GM23338 (cell line): ENCODE results near the gene EEF2. TPM values are rescaled to one million over a fixed set of nuclear protein-coding genes. Genes with fewer than 3 reads are reported as not detected.

Source experiments
- ATAC-seq: fragments of 200-7000 bp; cut with Tn5 transposase; 3 replicates; pipeline ENCODE4 v1.9.1; 2020
- DNase-seq: peaks from one replicate; pipeline ENCODE4 v3.0.0-alpha.2; 2015; ENCODE audit warnings: low spot score
- H2AFZ ChIP-seq: fragments of 200-600 bp; sonication (generic); 2 replicates; pipeline ENCODE4 v1.8.0; 2016; ENCODE audit warnings: antibody characterized with exemption, mild to moderate bottlenecking, moderate library complexity
- H3F3A ChIP-seq: fragments of 200-600 bp; sonication (generic); replicated peaks from 2 replicates; pipeline ENCODE4 v1.8.0; 2017; ENCODE audit warnings: antibody characterized with exemption, mixed run types, low read depth
- H3K27ac ChIP-seq: fragments of 200-600 bp; sonication (generic); 2 replicates; pipeline ENCODE4 v1.6.1; 2016; ENCODE audit warnings: low read depth
- H3K27me3 ChIP-seq: fragments of 200-600 bp; sonication (generic); 2 replicates; pipeline ENCODE4 v1.8.0; 2016; ENCODE audit warnings: mild to moderate bottlenecking, mixed run types, moderate library complexity; ENCODE audit not compliant: insufficient read depth
- H3K36me3 ChIP-seq: fragments of 200-600 bp; sonication (generic); 2 replicates; pipeline ENCODE4 v1.8.0; 2016; ENCODE audit warnings: mild to moderate bottlenecking; ENCODE audit not compliant: insufficient read depth
- H3K4me1 ChIP-seq: fragments of 200-600 bp; sonication (generic); 2 replicates; pipeline ENCODE4 v1.8.0; 2016; ENCODE audit warnings: mild to moderate bottlenecking, moderate library complexity; ENCODE audit not compliant: insufficient read depth
- H3K4me2 ChIP-seq: fragments of 200-600 bp; sonication (generic); 2 replicates; pipeline ENCODE4 v1.7.1; 2017; ENCODE audit warnings: mixed run types
- H3K4me3 ChIP-seq: fragments of 200-600 bp; sonication (generic); 2 replicates; pipeline ENCODE4 v1.6.1; 2016; ENCODE audit warnings: mixed run types
- H3K79me2 ChIP-seq: fragments of 200-600 bp; sonication (generic); replicated peaks from 2 replicates; pipeline ENCODE4 v1.8.0; 2017; ENCODE audit warnings: mild to moderate bottlenecking; ENCODE audit not compliant: insufficient read depth
- H3K9me2 ChIP-seq: fragments of 200-600 bp; sonication (generic); 2 replicates; pipeline ENCODE4 v1.8.0; 2017; ENCODE audit not compliant: insufficient read depth
- H4K20me1 ChIP-seq: fragments of 200-600 bp; sonication (generic); replicated peaks from 2 replicates; pipeline ENCODE4 v1.8.0; 2017; ENCODE audit warnings: mild to moderate bottlenecking; ENCODE audit not compliant: insufficient read depth
- H3K27ac Mint-ChIP-seq: 2 replicates; pipeline ENCODE4 v1.8.0; 2020; ENCODE audit warnings: inconsistent platforms, mild to moderate bottlenecking, moderate library complexity, mixed read lengths
- H3K27me3 Mint-ChIP-seq: 3 replicates; pipeline ENCODE4 v1.8.0; 2022; ENCODE audit warnings: low read depth, mild to moderate bottlenecking, moderate library complexity, mixed read lengths, inconsistent platforms; ENCODE audit not compliant: insufficient read depth, poor library complexity
- H3K36me3 Mint-ChIP-seq: 3 replicates; pipeline ENCODE4 v1.8.0; 2021; ENCODE audit warnings: low read depth, mild to moderate bottlenecking, inconsistent platforms, moderate library complexity, mixed read lengths
- H3K4me1 Mint-ChIP-seq: 3 replicates; pipeline ENCODE4 v1.8.0; 2020; ENCODE audit warnings: mild to moderate bottlenecking, inconsistent platforms, mixed read lengths
- H3K4me3 Mint-ChIP-seq: 3 replicates; pipeline ENCODE4 v1.8.0; 2021; ENCODE audit warnings: moderate library complexity, mild to moderate bottlenecking, inconsistent platforms, mixed read lengths
- H3K9me3 Mint-ChIP-seq: 3 replicates; pipeline ENCODE4 v1.8.0; 2020; ENCODE audit warnings: moderate library complexity, mild to moderate bottlenecking, inconsistent platforms, mixed read lengths
- CREB1 ChIP-seq: fragments of 250-450 bp; sonication (Bioruptor Pico); IDR thresholded peaks from 2 replicates; pipeline ENCODE4 v1.5.0; 2020; ENCODE audit warnings: low read depth, mild to moderate bottlenecking, moderate library complexity
- EZH2 ChIP-seq: fragments of 200-600 bp; sonication (generic); IDR thresholded peaks from one replicate; pipeline ENCODE4 v1.8.0; 2017; ENCODE audit warnings: antibody characterized with exemption, mild to moderate bottlenecking, low read depth; ENCODE audit not compliant: unreplicated experiment
- EZH2phosphoT487 ChIP-seq: fragments of 200-600 bp; sonication (generic); IDR thresholded peaks from one replicate; pipeline ENCODE4 v1.8.1; 2018; ENCODE audit warnings: antibody characterized with exemption; ENCODE audit not compliant: unreplicated experiment
- JUNB ChIP-seq: IDR thresholded peaks from one replicate; pipeline ENCODE4 v1.6.1; 2016; ENCODE audit warnings: antibody characterized with exemption; ENCODE audit not compliant: unreplicated experiment
- NANOG ChIP-seq: IDR thresholded peaks from 2 replicates; pipeline ENCODE4 v1.6.1; 2016; ENCODE audit warnings: antibody characterized with exemption, borderline replicate concordance
- POLR2AphosphoS5 ChIP-seq: IDR thresholded peaks from 2 replicates; pipeline ENCODE4 v1.6.1; 2016; ENCODE audit warnings: antibody characterized with exemption, low read depth
- STAT1 ChIP-seq: IDR thresholded peaks from one replicate; pipeline ENCODE4 v1.6.1; 2016; ENCODE audit warnings: antibody characterized with exemption; ENCODE audit not compliant: unreplicated experiment
- ZNF114 ChIP-seq: fragments of 250-450 bp; sonication (Bioruptor Pico); IDR thresholded peaks from 2 replicates; pipeline ENCODE4 v1.5.0; 2020; ENCODE audit warnings: mild to moderate bottlenecking, moderate library complexity
- ZNF331 ChIP-seq: fragments of 250-450 bp; sonication (Bioruptor Pico); IDR thresholded peaks from 2 replicates; pipeline ENCODE4 v1.5.0; 2020; ENCODE audit warnings: low read depth, mild to moderate bottlenecking, moderate library complexity
- polyA plus RNA-seq: library from polyadenylated mRNA; unstranded; fragments of >200 nt; fragmentation: Nextera tagmentation; extraction: Ambion mirVana; gene quantifications from 2 replicates; pipeline ENCODE4 v1.2.1, GENCODE V29; 2016
- total RNA-seq: library from RNA; depleted of rRNA; stranded (reverse); fragments of >200 nt; shearing (Covaris generic); gene quantifications from 2 replicates; pipeline ENCODE4 v1.2.3, GENCODE V29; 2014
- TF ChIP-seq, protein P1 (sequence below): IDR thresholded peaks from 2 replicates; pipeline ENCODE4 v1.6.1; 2016; ENCODE audit warnings: antibody characterized with exemption
- TF ChIP-seq, protein P2 (sequence below): IDR thresholded peaks from one replicate; pipeline ENCODE4 v1.6.1; 2018; ENCODE audit warnings: antibody characterized with exemption; ENCODE audit not compliant: unreplicated experiment
- TF ChIP-seq, protein P3 (sequence below), 2 experiments: fragments of 200-600 bp in 1 of 2; sonication (generic) in 1 of 2; conservative IDR thresholded peaks; 2 replicates each; pipeline versions ENCODE4 v1.5.1 to v1.6.1; 2016 to 2017; ENCODE audit warnings: antibody characterized with exemption in 2 of 2, low read depth in 2 of 2, mild to moderate bottlenecking in 2 of 2, moderate library complexity in 1 of 2
- TF ChIP-seq, protein P4 (sequence below): fragments of 250-450 bp; sonication (Bioruptor Pico); IDR thresholded peaks from 2 replicates; pipeline ENCODE4 v1.5.0; 2020; ENCODE audit warnings: mild to moderate bottlenecking, moderate library complexity

Gene EEF2
- total and polyA plus RNA-seq, 2 experiments from 2014 or later: 772 to 2,987 TPM

DNA sequence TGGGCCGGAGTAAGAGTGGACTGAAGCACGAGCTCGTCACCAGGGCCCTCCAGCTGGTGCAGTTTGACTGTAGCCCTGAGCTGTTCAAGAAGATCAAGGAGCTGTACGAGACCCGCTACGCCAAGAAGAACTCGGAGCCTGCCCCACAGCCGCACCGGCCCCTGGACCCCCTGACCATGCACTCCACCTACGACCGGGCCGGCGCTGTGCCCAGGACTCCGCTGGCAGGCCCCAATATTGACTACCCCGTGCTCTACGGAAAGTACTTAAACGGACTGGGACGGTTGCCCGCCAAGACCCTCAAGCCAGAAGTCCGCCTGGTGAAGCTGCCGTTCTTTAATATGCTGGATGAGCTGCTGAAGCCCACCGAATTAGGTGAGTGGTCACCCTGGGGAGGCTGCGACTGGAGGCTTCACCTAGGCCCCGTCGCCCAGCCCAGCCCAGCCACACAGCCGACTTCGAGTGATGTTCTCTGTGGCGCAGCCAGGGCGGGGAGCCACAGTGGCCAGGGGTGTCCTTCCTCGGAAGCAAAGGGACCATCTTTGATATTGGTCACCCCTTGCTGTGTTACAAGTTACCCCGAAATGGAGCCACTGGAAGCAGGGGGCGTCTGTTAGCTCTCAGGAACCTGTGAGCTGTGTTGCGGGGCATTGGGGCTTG is 27.8 kb upstream of the EEF2 start:
- Histone ChIP-seq H2AFZ (no peak overlapping the region), H3K27ac (no peak overlapping the region), H3K27me3 (no peaks in the 10 kb centered on the region), H3F3A (peaks cover 6% of the 10 kb centered on the region; the same call in 1 of the 2 replicates), H3K4me1 (peaks cover 14% of the 10 kb centered on the region; the same call in 1 of the 2 replicates), H3K79me2 (peaks cover 62% of the 10 kb centered on the region), H3K36me3 (peaks cover 3% of the 10 kb centered on the region; the same call in 1 of the 2 replicates), H3K4me3 (no peak overlapping the region), H3K4me2 (no peak overlapping the region), H4K20me1 (peaks cover 14% of the 10 kb centered on the region), H3K9me2 (no peaks in the 10 kb centered on the region)
- Mint-ChIP-seq H3K9me3 (no peaks in the 10 kb centered on the region), H3K27ac (no peak overlapping the region), H3K4me1 (peaks cover 17% of the 10 kb centered on the region), H3K36me3 (peaks cover 9% of the 10 kb centered on the region), H3K27me3 (peaks cover 12% of the 10 kb centered on the region), H3K4me3 (no peak overlapping the region)
- no peak for DNase-seq
- no peak for ATAC-seq
- no peak for TF ChIP-seq EZH2phosphoT487
- TF ChIP-seq NANOG: no peak
- TF ChIP-seq ZNF114: no peak
- TF ChIP-seq, protein P1, sequence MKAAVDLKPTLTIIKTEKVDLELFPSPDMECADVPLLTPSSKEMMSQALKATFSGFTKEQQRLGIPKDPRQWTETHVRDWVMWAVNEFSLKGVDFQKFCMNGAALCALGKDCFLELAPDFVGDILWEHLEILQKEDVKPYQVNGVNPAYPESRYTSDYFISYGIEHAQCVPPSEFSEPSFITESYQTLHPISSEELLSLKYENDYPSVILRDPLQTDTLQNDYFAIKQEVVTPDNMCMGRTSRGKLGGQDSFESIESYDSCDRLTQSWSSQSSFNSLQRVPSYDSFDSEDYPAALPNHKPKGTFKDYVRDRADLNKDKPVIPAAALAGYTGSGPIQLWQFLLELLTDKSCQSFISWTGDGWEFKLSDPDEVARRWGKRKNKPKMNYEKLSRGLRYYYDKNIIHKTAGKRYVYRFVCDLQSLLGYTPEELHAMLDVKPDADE: no peak
- no peak for TF ChIP-seq JUNB
- no peak for TF ChIP-seq CREB1
- TF ChIP-seq, protein P2, sequence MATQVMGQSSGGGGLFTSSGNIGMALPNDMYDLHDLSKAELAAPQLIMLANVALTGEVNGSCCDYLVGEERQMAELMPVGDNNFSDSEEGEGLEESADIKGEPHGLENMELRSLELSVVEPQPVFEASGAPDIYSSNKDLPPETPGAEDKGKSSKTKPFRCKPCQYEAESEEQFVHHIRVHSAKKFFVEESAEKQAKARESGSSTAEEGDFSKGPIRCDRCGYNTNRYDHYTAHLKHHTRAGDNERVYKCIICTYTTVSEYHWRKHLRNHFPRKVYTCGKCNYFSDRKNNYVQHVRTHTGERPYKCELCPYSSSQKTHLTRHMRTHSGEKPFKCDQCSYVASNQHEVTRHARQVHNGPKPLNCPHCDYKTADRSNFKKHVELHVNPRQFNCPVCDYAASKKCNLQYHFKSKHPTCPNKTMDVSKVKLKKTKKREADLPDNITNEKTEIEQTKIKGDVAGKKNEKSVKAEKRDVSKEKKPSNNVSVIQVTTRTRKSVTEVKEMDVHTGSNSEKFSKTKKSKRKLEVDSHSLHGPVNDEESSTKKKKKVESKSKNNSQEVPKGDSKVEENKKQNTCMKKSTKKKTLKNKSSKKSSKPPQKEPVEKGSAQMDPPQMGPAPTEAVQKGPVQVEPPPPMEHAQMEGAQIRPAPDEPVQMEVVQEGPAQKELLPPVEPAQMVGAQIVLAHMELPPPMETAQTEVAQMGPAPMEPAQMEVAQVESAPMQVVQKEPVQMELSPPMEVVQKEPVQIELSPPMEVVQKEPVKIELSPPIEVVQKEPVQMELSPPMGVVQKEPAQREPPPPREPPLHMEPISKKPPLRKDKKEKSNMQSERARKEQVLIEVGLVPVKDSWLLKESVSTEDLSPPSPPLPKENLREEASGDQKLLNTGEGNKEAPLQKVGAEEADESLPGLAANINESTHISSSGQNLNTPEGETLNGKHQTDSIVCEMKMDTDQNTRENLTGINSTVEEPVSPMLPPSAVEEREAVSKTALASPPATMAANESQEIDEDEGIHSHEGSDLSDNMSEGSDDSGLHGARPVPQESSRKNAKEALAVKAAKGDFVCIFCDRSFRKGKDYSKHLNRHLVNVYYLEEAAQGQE: no peak
- TF ChIP-seq, protein P3, sequence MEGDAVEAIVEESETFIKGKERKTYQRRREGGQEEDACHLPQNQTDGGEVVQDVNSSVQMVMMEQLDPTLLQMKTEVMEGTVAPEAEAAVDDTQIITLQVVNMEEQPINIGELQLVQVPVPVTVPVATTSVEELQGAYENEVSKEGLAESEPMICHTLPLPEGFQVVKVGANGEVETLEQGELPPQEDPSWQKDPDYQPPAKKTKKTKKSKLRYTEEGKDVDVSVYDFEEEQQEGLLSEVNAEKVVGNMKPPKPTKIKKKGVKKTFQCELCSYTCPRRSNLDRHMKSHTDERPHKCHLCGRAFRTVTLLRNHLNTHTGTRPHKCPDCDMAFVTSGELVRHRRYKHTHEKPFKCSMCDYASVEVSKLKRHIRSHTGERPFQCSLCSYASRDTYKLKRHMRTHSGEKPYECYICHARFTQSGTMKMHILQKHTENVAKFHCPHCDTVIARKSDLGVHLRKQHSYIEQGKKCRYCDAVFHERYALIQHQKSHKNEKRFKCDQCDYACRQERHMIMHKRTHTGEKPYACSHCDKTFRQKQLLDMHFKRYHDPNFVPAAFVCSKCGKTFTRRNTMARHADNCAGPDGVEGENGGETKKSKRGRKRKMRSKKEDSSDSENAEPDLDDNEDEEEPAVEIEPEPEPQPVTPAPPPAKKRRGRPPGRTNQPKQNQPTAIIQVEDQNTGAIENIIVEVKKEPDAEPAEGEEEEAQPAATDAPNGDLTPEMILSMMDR (conservative IDR thresholded peaks at IDR 0.05; ENCODE audit: low read depth in 2 of 2): no peak
- no peak for TF ChIP-seq EZH2
- no peak for TF ChIP-seq ZNF331
- no peak for TF ChIP-seq STAT1
- TF ChIP-seq, protein P4, sequence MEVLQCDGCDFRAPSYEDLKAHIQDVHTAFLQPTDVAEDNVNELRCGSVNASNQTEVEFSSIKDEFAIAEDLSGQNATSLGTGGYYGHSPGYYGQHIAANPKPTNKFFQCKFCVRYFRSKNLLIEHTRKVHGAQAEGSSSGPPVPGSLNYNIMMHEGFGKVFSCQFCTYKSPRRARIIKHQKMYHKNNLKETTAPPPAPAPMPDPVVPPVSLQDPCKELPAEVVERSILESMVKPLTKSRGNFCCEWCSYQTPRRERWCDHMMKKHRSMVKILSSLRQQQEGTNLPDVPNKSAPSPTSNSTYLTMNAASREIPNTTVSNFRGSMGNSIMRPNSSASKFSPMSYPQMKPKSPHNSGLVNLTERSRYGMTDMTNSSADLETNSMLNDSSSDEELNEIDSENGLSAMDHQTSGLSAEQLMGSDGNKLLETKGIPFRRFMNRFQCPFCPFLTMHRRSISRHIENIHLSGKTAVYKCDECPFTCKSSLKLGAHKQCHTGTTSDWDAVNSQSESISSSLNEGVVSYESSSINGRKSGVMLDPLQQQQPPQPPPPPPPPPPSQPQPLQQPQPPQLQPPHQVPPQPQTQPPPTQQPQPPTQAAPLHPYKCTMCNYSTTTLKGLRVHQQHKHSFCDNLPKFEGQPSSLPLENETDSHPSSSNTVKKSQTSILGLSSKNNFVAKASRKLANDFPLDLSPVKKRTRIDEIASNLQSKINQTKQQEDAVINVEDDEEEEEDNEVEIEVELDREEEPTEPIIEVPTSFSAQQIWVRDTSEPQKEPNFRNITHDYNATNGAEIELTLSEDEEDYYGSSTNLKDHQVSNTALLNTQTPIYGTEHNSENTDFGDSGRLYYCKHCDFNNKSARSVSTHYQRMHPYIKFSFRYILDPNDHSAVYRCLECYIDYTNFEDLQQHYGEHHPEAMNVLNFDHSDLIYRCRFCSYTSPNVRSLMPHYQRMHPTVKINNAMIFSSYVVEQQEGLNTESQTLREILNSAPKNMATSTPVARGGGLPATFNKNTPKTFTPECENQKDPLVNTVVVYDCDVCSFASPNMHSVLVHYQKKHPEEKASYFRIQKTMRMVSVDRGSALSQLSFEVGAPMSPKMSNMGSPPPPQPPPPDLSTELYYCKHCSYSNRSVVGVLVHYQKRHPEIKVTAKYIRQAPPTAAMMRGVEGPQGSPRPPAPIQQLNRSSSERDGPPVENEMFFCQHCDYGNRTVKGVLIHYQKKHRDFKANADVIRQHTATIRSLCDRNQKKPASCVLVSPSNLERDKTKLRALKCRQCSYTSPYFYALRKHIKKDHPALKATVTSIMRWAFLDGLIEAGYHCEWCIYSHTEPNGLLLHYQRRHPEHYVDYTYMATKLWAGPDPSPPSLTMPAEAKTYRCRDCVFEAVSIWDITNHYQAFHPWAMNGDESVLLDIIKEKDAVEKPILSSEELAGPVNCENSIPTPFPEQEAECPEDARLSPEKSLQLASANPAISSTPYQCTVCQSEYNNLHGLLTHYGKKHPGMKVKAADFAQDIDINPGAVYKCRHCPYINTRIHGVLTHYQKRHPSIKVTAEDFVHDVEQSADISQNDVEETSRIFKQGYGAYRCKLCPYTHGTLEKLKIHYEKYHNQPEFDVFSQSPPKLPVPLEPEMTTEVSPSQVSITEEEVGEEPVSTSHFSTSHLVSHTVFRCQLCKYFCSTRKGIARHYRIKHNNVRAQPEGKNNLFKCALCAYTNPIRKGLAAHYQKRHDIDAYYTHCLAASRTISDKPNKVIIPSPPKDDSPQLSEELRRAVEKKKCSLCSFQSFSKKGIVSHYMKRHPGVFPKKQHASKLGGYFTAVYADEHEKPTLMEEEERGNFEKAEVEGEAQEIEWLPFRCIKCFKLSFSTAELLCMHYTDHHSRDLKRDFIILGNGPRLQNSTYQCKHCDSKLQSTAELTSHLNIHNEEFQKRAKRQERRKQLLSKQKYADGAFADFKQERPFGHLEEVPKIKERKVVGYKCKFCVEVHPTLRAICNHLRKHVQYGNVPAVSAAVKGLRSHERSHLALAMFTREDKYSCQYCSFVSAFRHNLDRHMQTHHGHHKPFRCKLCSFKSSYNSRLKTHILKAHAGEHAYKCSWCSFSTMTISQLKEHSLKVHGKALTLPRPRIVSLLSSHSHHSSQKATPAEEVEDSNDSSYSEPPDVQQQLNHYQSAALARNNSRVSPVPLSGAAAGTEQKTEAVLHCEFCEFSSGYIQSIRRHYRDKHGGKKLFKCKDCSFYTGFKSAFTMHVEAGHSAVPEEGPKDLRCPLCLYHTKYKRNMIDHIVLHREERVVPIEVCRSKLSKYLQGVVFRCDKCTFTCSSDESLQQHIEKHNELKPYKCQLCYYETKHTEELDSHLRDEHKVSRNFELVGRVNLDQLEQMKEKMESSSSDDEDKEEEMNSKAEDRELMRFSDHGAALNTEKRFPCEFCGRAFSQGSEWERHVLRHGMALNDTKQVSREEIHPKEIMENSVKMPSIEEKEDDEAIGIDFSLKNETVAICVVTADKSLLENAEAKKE (CRISPR knock-in tag): no peak
- no peak for TF ChIP-seq POLR2AphosphoS5
